Keratinocyte (primary cell): Measurements from ENCODE around the gene TBC1D13. TPM values are rescaled to one million over a fixed set of nuclear protein-coding genes. Genes with fewer than 3 reads are reported as not detected.

ENCODE experiments used
- DNase-seq: peaks from one replicate; pipeline ENCODE4 v3.0.0-alpha.2; 2011; ENCODE audit warnings: low read depth, missing footprints, low spot score
- FAIRE-seq: peaks from 2 replicates; lab custom pipeline; 2011; peaks lifted over from hg19 to GRCh38; lab: Jason Lieb, UNC
- H2AFZ ChIP-seq: 2 replicates; pipeline ENCODE4 v1.6.0; 2012; ENCODE audit warnings: low read length, control low read depth, inconsistent platforms; ENCODE audit not compliant: control insufficient read depth
- H3K27ac ChIP-seq: 2 replicates; pipeline ENCODE4 v1.5.1; 2011; ENCODE audit warnings: low read length; ENCODE audit not compliant: control insufficient read depth, insufficient read depth
- H3K27me3 ChIP-seq: 3 replicates; pipeline ENCODE4 v1.6.0; 2011; ENCODE audit warnings: low read length; ENCODE audit not compliant: control insufficient read depth, insufficient read depth; ENCODE audit errors: extremely low read depth
- H3K36me3 ChIP-seq, 2 experiments: 2 replicates in 1 of 2; 3 replicates in 1 of 2; pipeline ENCODE4 v1.5.1; 2011; ENCODE audit warnings: low read length in 2 of 2, mild to moderate bottlenecking in 1 of 2; ENCODE audit not compliant: control insufficient read depth in 2 of 2, insufficient read depth in 2 of 2; ENCODE audit errors: extremely low read depth in 1 of 2
- H3K4me1 ChIP-seq: 3 replicates; pipeline ENCODE4 v1.5.1; 2011; ENCODE audit warnings: low read length; ENCODE audit not compliant: control insufficient read depth, insufficient read depth; ENCODE audit errors: extremely low read depth
- H3K4me2 ChIP-seq: 3 replicates; pipeline ENCODE4 v1.6.0; 2011; ENCODE audit warnings: low read depth, low read length; ENCODE audit not compliant: control insufficient read depth, insufficient read depth; ENCODE audit errors: extremely low read depth
- H3K4me3 ChIP-seq, 3 experiments: fragments of 200-600 bp in 1 of 3; sonication (generic) in 1 of 3; 2 replicates in 2 of 3; 3 replicates in 1 of 3; pipeline ENCODE4 v1.5.1; 2011 to 2016; ENCODE audit warnings: low read length in 3 of 3, mild to moderate bottlenecking in 3 of 3, control low read depth in 2 of 3, inconsistent platforms in 1 of 3, low read depth in 1 of 3, mixed read lengths in 1 of 3, mixed run types in 1 of 3, moderate library complexity in 1 of 3; ENCODE audit not compliant: control insufficient read depth in 2 of 3, insufficient read depth in 2 of 3; ENCODE audit errors: extremely low read depth in 1 of 3
- H3K79me2 ChIP-seq: 2 replicates; pipeline ENCODE4 v1.6.0; 2012; ENCODE audit warnings: low read length; ENCODE audit not compliant: control insufficient read depth, insufficient read depth
- H3K9ac ChIP-seq: 3 replicates; pipeline ENCODE4 v1.6.0; 2011; ENCODE audit warnings: low read length; ENCODE audit not compliant: control insufficient read depth, insufficient read depth; ENCODE audit errors: extremely low read depth
- H3K9me1 ChIP-seq: 3 replicates; pipeline ENCODE4 v1.6.0; 2011; ENCODE audit warnings: low read length; ENCODE audit not compliant: control insufficient read depth, insufficient read depth; ENCODE audit errors: extremely low read depth
- H3K9me3 ChIP-seq: 2 replicates; pipeline ENCODE4 v1.5.1; 2012; ENCODE audit warnings: low read depth, low read length; ENCODE audit not compliant: control insufficient read depth
- H4K20me1 ChIP-seq: 3 replicates; pipeline ENCODE4 v1.6.0; 2011; ENCODE audit warnings: low read length; ENCODE audit not compliant: control insufficient read depth, insufficient read depth; ENCODE audit errors: extremely low read depth
- CTCF ChIP-seq, 3 experiments: IDR thresholded peaks in 1 of 3; conservative IDR thresholded peaks in 1 of 3; optimal IDR thresholded peaks in 1 of 3; 2 replicates in 2 of 3; 3 replicates in 1 of 3; pipeline versions ENCODE3 to v1.5.1; 2011; ENCODE audit warnings: low read length in 3 of 3, mild to moderate bottlenecking in 3 of 3, moderate library complexity in 2 of 3, control low read depth in 1 of 3, inconsistent platforms in 1 of 3; ENCODE audit not compliant: insufficient read depth in 2 of 3; ENCODE audit errors: extremely low read depth in 1 of 3
- EZH2 ChIP-seq: IDR thresholded peaks from one replicate; pipeline ENCODE4 v1.6.1; 2012; ENCODE audit warnings: inconsistent platforms, mild to moderate bottlenecking, low read length, moderate library complexity
- dilution Hi-C: fragments of 300-500 bp; cut with MboI; formaldehyde crosslinking; loops from one replicate; pipeline ENCODE4 v1.7.0; 2020; ENCODE audit warnings: low sequenced_read_pairs; ENCODE audit not compliant: extremely low pct_ligation_motif_present
- polyA plus RNA-seq, 5 experiments: library from polyadenylated mRNA; depleted of rRNA in 3 of 5; stranded (reverse) in 3 of 5; stranded (forward) in 1 of 5; unstranded in 1 of 5; fragments of >200 nt; gene quantifications; 1 replicate in 1 of 5; 2 replicates in 3 of 5; 3 replicates in 1 of 5; pipeline versions ENCODE4 v1.2.1 to v1.2.3, GENCODE V29; 2011 to 2012; ENCODE audit warnings: missing spikeins in 2 of 5, low read depth in 1 of 5, low replicate concordance in 1 of 5

Gene TBC1D13
- polyA plus RNA-seq, 1 donor (not counting 4 experiments of a cell fraction or from before 2014, with no cell fraction given), result 12.8 TPM

- H3K4me1 ChIP-seq, result no peaks in the 10 kb centered on the region
- no peak overlapping the region for H3K27ac ChIP-seq
- no peak overlapping the region for H3K4me3 ChIP-seq
- H3K9me1 ChIP-seq, result no peaks in the 10 kb centered on the region
- FAIRE-seq (no peak), DNase-seq (no peak)
- no peak overlapping the region for H3K9ac ChIP-seq
- H4K20me1 ChIP-seq, result no peaks in the 10 kb centered on the region
- H3K27me3 ChIP-seq, result no peaks in the 10 kb centered on the region
- dilution Hi-C loops, result no loop called here
- TF ChIP-seq EZH2, result no peak
- TF ChIP-seq CTCF (optimal IDR thresholded peaks at IDR 0.05 in 1 of 3, IDR thresholded peaks at IDR 0.05 in 1 of 3, conservative IDR thresholded peaks at IDR 0.05 in 1 of 3; ENCODE audit: extremely low read depth in 1 of 3, insufficient read depth in 2 of 3, low read length in 3 of 3), result peak in 1 of 3 experiments; percentile 7
- H3K79me2 ChIP-seq, result peaks cover 2% of the 10 kb centered on the region
- no peak overlapping the region for H3K4me2 ChIP-seq
- no peak overlapping the region for H2AFZ ChIP-seq
- H3K36me3 ChIP-seq, result peaks cover 0 to 6% of the 10 kb centered on the region in 2 experiments
- H3K9me3 ChIP-seq, result no peaks in the 10 kb centered on the region
These were observed 22.7 kb upstream of the TBC1D13 start for GRCh38 chr9:128764361-128764760.

DNA sequence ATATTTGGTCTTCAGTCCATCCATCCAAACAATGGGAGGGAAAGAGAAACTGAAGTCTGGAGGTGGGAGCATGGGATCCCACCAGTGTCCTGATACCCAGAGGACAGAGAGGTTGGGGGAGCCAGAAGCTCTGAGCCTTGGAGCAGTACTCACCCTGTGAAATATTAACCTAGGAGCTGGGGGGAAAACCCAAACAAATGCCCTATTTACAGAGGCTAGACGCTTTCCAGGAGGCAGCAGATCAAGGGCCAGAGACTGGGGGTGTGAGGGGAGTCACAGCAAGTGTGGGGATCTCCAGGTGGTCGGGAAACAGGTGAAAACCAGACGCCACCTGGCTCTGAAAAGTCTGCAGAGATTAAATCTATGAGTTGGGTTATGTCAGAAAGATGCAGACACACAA, 21.6 kb upstream of the TBC1D13 start:
- FAIRE-seq, result no peak
- Histone ChIP-seq H3K79me2 (peaks cover 9% of the 10 kb centered on the region), H3K9me3 (no peaks in the 10 kb centered on the region), H3K9ac (no peak overlapping the region), H2AFZ (no peak overlapping the region), H3K4me3 (no peak overlapping the region), H3K4me1 (peaks cover 2% of the 10 kb centered on the region), H3K27me3 (no peaks in the 10 kb centered on the region), H3K4me2 (no peak overlapping the region), H3K27ac (no peak overlapping the region), H4K20me1 (no peaks in the 10 kb centered on the region), H3K9me1 (no peaks in the 10 kb centered on the region), H3K36me3 (peaks cover 0 to 6% of the 10 kb centered on the region in 2 experiments)
- dilution Hi-C loops, result no loop called here
- no peak for DNase-seq
- no peak for TF ChIP-seq CTCF (optimal IDR thresholded peaks at IDR 0.05 in 1 of 3, IDR thresholded peaks at IDR 0.05 in 1 of 3, conservative IDR thresholded peaks at IDR 0.05 in 1 of 3; ENCODE audit: extremely low read depth in 1 of 3, insufficient read depth in 2 of 3, low read length in 3 of 3)
- TF ChIP-seq EZH2, result no peak
